ENCODE data around the gene CREB3L2.

- TF ChIP-seq CTCF (conservative IDR thresholded peaks at IDR 0.05) (no peak), ZFX (IDR thresholded peaks at IDR 0.05) (no peak)
These were observed 123.4 kb downstream of the CREB3L2 start for GRCh38 chr7:137878333-137878961.
